Astrocyte of the spinal cord (primary cell): Measurements from ENCODE around the gene B3GALT6.

ENCODE experiments used
- DNase-seq: peaks from one replicate; pipeline ENCODE4 v3.0.0; 2011; ENCODE audit warnings: low read depth, low spot score
- H3K4me3 ChIP-seq: 2 replicates; pipeline ENCODE4 v1.5.1; 2011; ENCODE audit warnings: low read depth, mild to moderate bottlenecking, low read length, moderate library complexity
- CTCF ChIP-seq: IDR thresholded peaks from 2 replicates; pipeline ENCODE4 v1.5.1; 2012; ENCODE audit warnings: low read depth, mild to moderate bottlenecking, low read length, inconsistent platforms
- in situ Hi-C: cut with HindIII; loops from 2 replicates; pipeline ENCODE4 v1.10.0; 2017; ENCODE audit warnings: low sequenced_read_pairs

The B3GALT6 gene

GRCh38 chr1:1232796-1233566 lies 944 bp downstream of the B3GALT6 start:
- H3K4me3 ChIP-seq: no peak overlapping the region
- TF ChIP-seq CTCF: no peak
- no peak for DNase-seq
- in situ Hi-C loops: no loop called here

- no peak for TF ChIP-seq CTCF
- no peak for DNase-seq
- in situ Hi-C loops: no loop called here
- no peak overlapping the region for H3K4me3 ChIP-seq
Observed at GRCh38 chr1:1233567-1233892, 1.5 kb downstream of the B3GALT6 start.

- no peak overlapping the region for H3K4me3 ChIP-seq
- no peak for TF ChIP-seq CTCF
- DNase-seq: no peak
- in situ Hi-C loops: no loop called here
Observed at GRCh38 chr1:1234180-1234808, 2.3 kb downstream of the B3GALT6 start.

- in situ Hi-C loops: no loop called here
- no peak for DNase-seq
- no peak for TF ChIP-seq CTCF
- H3K4me3 ChIP-seq: no peak overlapping the region
Observed at GRCh38 chr1:1235016-1235744, 3.1 kb downstream of the B3GALT6 start.

- DNase-seq: no peak
- in situ Hi-C loops: no loop called here
Observed at GRCh38 chr1:1236176-1236763, 4.2 kb downstream of the B3GALT6 start.

More at GRCh38 chr1:1236176-1236763, 4.2 kb downstream of the B3GALT6 start:
- TF ChIP-seq CTCF: no peak
- H3K4me3 ChIP-seq: no peak overlapping the region
